Peyer's patch (tissue), 4 donors: Measurements from ENCODE around the gene DCUN1D1. TPM values are rescaled to one million over a fixed set of nuclear protein-coding genes. Genes with fewer than 3 reads are reported as not detected.

Experiments
- DNase-seq, 3 donors: peaks; one replicate each; pipeline ENCODE4 v3.0.0-alpha.2; 2017 to 2019
- H3K27ac ChIP-seq, 4 donors: fragments of 200-600 bp; sonication (generic); one replicate each; pipeline ENCODE4 v1.5.1; 2016 to 2019
- H3K27me3 ChIP-seq, 2 donors: fragments of 200-600 bp; sonication (generic); one replicate each; pipeline ENCODE4 v1.5.1; 2019
- H3K36me3 ChIP-seq, 3 donors: fragments of 200-600 bp; sonication (generic); one replicate each; pipeline ENCODE4 v1.5.1; 2016 to 2019
- H3K4me1 ChIP-seq, 4 donors: fragments of 200-600 bp; sonication (generic); one replicate each; pipeline ENCODE4 v1.5.1; 2016 to 2019
- H3K4me3 ChIP-seq, 4 donors: fragments of 200-600 bp; sonication (generic); 1 replicate in 3 of 4; 2 replicates in 1 of 4; pipeline ENCODE4 v1.5.1; 2016 to 2019; ENCODE audit warnings: mild to moderate bottlenecking in 1 of 4
- H3K9me3 ChIP-seq, 4 donors: fragments of 200-600 bp; sonication (generic); one replicate each; pipeline ENCODE4 v1.5.1; 2016 to 2019; ENCODE audit warnings: mild to moderate bottlenecking in 1 of 4
- POLR2A ChIP-seq, 2 donors: fragments of 450-650 bp; IDR thresholded peaks; one replicate each; pipeline ENCODE4 v1.5.1; 2017; ENCODE audit warnings: antibody characterized with exemption in 2 of 2, mild to moderate bottlenecking in 2 of 2, moderate library complexity in 2 of 2
- total RNA-seq, 4 donors: library from RNA; depleted of rRNA; stranded (reverse); fragments of >200 nt; gene quantifications; one replicate each; pipeline ENCODE4 v1.1.0, GENCODE V29; 2016
- TF ChIP-seq, protein P1 (sequence below), 6 experiments: fragments of 450-650 bp in 4 of 6; fragments of 200-600 bp in 2 of 6; sonication (generic) in 1 of 6; IDR thresholded peaks; one replicate each; pipeline ENCODE4 v1.5.1; 2017 to 2019; ENCODE audit warnings: antibody characterized with exemption in 6 of 6, mild to moderate bottlenecking in 3 of 6, moderate library complexity in 1 of 6

DCUN1D1 gene
- total RNA-seq, 4 donors from 2014 or later, result 11.2 to 27.2 (median 19.9) TPM

DNA sequence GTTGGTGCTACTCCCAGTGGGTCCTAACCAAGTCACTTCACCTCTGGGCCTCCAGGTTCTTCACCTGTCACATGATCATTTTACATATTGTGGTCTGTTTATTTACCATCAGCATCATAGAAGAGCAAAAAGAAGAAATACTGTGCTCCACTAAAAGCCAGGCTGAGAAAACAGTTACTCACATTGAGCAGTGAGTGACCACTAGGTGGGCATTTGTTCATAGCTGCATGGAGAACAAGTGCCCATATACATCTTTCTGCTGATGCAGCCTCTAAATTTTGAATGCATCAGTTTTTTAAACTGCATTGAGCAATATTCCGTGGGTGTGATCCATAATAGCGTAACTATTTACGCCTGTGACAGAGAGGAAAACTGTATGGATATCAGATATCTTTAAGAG is 76.2 kb downstream of the DCUN1D1 start:
- no peak overlapping the region for H3K27ac ChIP-seq
- TF ChIP-seq, protein P1, sequence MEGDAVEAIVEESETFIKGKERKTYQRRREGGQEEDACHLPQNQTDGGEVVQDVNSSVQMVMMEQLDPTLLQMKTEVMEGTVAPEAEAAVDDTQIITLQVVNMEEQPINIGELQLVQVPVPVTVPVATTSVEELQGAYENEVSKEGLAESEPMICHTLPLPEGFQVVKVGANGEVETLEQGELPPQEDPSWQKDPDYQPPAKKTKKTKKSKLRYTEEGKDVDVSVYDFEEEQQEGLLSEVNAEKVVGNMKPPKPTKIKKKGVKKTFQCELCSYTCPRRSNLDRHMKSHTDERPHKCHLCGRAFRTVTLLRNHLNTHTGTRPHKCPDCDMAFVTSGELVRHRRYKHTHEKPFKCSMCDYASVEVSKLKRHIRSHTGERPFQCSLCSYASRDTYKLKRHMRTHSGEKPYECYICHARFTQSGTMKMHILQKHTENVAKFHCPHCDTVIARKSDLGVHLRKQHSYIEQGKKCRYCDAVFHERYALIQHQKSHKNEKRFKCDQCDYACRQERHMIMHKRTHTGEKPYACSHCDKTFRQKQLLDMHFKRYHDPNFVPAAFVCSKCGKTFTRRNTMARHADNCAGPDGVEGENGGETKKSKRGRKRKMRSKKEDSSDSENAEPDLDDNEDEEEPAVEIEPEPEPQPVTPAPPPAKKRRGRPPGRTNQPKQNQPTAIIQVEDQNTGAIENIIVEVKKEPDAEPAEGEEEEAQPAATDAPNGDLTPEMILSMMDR (IDR thresholded peaks at IDR 0.05), result no peak
- TF ChIP-seq POLR2A (IDR thresholded peaks at IDR 0.05), result no peak
- H3K9me3 ChIP-seq, result no peaks in the 10 kb centered on the region
- no peak overlapping the region for H3K4me3 ChIP-seq
- no peak for DNase-seq
- H3K4me1 ChIP-seq, result no peaks in the 10 kb centered on the region
- no peaks in the 10 kb centered on the region for H3K27me3 ChIP-seq
- H3K36me3 ChIP-seq, result peaks cover 0 to 63% (median 0%) of the 10 kb centered on the region in 3 donors

GRCh38 chr3:182902236-182902635 is 78.1 kb downstream of the DCUN1D1 start:
- no peaks in the 10 kb centered on the region for H3K9me3 ChIP-seq
- H3K27ac ChIP-seq, result no peak overlapping the region
- H3K27me3 ChIP-seq, result no peaks in the 10 kb centered on the region
- no peaks in the 10 kb centered on the region for H3K4me1 ChIP-seq
- DNase-seq, result no peak
- H3K36me3 ChIP-seq, result peaks cover 0 to 82% (median 0%) of the 10 kb centered on the region in 3 donors
- no peak overlapping the region for H3K4me3 ChIP-seq
- TF ChIP-seq, protein P1 (IDR thresholded peaks at IDR 0.05), result no peak
- TF ChIP-seq POLR2A (IDR thresholded peaks at IDR 0.05), result no peak

DNA sequence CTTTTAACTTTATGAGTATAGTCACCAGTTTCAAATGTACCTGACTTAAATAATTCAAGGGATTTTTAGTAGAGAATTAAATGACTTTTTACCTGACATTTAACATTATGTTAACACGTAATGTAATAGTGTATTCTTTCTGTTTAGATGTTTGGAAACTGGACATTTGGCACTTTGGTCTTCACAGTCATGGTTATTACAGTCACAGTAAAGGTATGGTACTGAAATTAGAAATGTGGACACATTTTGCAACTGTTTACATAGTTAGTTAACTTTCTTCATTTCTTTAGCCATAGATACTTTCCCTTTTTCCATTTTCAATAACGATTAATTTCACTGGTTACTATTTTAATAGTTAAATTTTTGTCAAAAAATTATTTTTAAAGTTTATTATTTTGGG is 83.8 kb downstream of the DCUN1D1 start:
- H3K27me3 ChIP-seq, result no peaks in the 10 kb centered on the region
- no peaks in the 10 kb centered on the region for H3K9me3 ChIP-seq
- peaks cover 0 to 38% (median 0%) of the 10 kb centered on the region in 3 donors for H3K36me3 ChIP-seq
- H3K27ac ChIP-seq, result no peak overlapping the region
- TF ChIP-seq, protein P1 (IDR thresholded peaks at IDR 0.05), result no peak
- TF ChIP-seq POLR2A (IDR thresholded peaks at IDR 0.05), result no peak
- no peak overlapping the region for H3K4me3 ChIP-seq
- DNase-seq, result no peak
- H3K4me1 ChIP-seq, result no peaks in the 10 kb centered on the region

DNA sequence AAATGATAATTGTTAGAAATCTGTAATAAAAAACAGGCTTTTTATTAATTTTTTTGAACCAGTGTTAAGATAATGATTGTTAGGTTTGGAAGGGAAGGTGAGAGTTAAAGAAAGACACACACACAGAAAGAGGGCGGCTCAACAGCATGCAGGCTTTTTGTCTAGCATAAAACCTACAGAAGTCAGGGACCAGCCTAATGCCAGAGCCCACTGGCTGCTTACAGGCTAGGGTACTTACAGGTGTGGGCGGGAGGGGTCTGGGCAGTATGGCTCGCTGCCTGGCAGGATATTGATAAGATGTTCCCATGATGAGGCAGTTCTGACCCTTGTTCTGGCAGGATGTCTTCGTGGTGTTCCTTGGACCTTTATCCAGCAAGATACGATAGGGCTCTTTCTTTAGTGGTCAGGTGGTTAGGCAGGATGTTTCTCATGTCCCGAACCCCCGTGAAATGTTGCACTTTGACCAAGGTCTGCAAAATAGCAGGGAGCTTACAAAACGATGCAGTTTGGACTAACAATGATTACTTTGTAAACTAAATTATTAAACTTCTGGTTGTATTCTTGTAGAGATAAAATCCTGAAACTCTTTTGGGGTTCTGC is 84.7 kb downstream of the DCUN1D1 start:
- peak in 2 of 3 donors; percentile 50 to 55 for DNase-seq
- Histone ChIP-seq H3K9me3 (no peaks in the 10 kb centered on the region), H3K4me3 (no peak overlapping the region), H3K36me3 (peaks cover 0 to 38% (median 0%) of the 10 kb centered on the region in 3 donors), H3K27me3 (no peaks in the 10 kb centered on the region), H3K4me1 (no peaks in the 10 kb centered on the region), H3K27ac (no peak overlapping the region)
- TF ChIP-seq POLR2A (IDR thresholded peaks at IDR 0.05), result no peak
- TF ChIP-seq, protein P1 (IDR thresholded peaks at IDR 0.05), result no peak

DNA sequence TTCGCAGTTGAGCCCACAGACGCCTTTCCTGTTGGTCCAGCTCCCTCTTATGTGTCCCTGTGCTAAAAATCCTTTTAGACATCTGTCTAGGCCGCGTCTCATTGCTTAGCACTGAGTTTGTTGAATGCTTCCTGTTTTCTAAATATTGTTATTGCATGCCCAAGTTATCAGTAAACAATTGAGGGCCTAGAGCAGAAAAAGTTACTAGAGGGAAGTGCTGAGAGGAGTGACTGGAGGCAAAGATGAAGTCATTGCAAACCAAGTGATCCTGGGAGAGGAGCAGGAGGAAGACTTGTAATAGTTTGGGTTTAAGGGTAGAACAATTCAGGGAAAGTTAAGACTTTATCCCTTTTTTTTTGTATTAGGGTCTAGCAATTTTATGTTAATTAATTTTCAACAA is 88.1 kb downstream of the DCUN1D1 start:
- Histone ChIP-seq H3K36me3 (peaks cover 0 to 38% (median 0%) of the 10 kb centered on the region in 3 donors), H3K27ac (no peak overlapping the region), H3K4me1 (no peaks in the 10 kb centered on the region), H3K4me3 (no peak overlapping the region), H3K9me3 (no peaks in the 10 kb centered on the region), H3K27me3 (no peaks in the 10 kb centered on the region)
- DNase-seq, result no peak
- no peak for TF ChIP-seq POLR2A (IDR thresholded peaks at IDR 0.05)
- TF ChIP-seq, protein P1 (IDR thresholded peaks at IDR 0.05), result no peak
